ENCODE measurements around the gene MAD1L1.
"Not testable (repeated sequence)": the region's sequence is repeated elsewhere in the genome, so short reads cannot be mapped to it uniquely, and the experiment has no call there.

Gene MAD1L1

DNA sequence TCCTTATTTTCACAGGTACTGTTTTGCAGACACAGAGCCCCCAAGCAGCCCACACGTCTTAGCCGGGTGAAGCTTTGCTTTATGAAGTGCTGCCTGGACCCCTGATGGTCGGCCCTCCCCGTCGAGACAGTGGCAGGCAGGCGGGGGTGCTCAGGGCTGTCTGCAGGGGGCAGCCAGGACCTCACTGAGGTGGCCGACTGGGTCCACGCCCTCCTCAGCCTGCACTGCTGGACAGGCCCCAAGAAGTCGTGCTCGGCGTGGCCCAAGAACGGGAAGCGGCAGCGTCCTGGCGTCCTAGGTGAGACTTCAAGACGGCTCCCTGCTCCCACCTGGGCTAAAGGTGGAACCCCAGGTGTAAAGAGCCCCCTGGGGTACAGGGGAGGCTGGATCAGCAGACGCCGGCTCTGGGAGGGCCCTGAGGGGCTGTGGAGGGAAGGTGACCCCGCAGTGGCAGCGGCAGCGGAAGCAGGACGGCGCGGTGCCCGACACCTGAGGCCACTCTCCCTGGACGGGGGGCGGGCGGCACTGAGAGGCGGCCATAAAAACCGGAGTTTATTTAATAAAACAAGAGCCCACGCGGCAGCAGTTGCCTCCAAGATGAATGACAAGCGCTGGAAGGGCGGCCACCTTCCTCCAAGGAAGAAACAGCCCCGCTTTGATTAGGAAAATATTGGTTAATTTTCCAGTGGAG, 383.2 kb downstream of the MAD1L1 start:
- in situ Hi-C loops (cut with MboI; ENCODE audit: low sequenced_read_pairs): no loop called here

DNA sequence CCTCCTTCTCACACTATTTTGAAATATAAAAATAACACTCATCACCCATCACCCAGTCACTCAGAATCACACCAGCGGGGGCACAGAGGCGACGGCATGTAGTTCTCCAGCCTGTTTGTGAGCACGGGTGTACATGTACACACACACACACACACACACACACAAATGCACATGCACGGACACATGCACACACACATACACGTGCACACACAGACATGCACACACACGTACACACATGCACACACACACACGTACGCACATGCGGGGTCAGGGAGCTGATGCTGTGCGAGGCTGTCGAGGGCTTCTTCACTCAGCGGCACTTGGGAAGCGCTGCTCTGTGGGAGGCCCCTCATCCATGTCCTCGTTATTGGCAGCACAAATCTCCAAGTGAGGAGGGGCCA, 383.8 kb downstream of the MAD1L1 start:
- in situ Hi-C loops (cut with MboI; ENCODE audit: low sequenced_read_pairs): no loop called here

DNA sequence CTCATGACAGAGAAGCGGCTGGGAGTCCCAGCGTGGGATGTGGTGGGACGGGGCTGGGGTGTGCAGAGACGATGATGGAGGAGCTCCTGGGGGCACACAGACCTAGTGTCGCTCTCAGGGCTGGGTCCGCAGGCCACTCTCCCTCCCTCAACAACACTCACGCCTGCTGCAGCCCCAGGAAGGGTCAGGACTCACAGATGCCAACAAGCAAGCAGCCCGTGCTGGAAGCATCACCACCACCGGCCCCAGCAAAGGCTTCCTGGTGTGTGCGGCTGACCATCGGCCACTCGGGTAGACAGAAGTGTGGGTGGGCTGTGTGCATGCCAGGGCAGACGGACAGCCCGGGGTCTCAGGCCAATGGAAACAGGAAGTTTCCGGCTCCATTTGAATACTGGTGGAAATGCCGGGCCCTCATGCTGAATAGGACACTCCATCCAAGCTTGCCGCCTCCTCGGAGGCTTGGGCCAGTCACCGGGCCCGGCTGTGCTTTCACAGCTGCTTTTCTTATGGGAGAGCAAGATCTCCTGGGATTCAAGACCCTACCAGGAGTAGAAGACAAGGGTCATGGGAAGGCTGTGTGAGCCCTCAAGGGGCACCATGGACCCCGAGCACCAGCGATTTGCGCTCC, 384.6 kb downstream of the MAD1L1 start:
- in situ Hi-C loops (cut with MboI; ENCODE audit: low sequenced_read_pairs): no loop called here

DNA sequence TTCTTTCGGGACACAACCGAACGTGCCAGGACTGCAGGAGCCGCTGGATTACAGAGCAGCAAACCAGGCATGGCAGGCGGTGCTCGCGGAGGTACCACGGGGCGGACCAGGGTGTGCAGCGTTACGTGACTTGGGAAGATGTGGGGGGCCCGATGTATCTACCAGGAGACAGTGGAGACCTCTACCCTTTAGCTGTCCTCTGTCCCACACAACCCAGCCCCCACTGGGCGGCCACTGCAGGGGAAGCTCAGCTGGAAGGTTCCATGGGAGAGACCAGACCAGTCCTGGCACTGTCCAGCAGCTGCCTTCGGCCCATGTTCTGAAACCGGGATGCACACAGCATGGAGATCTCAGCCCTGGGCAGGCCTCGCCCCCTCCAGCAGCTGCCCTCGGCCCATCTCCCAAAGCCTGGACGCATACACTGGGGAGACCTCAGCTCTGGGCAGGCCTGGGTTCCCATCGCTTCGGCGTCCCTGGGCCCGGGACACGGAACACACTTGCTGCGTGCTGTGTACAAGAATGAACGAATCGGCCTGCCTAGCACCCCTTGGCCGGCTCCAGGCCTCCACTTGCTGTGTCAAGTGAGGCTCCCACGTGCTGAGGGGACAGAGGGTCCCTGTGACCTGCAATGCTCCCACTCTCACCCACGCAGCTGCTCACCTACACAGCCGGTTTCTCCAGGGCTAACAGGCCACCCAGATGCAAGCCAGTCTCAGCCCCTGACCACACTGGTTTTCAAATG, 385.3 kb downstream of the MAD1L1 start:
- in situ Hi-C loops (cut with MboI; ENCODE audit: low sequenced_read_pairs): no loop called here

DNA sequence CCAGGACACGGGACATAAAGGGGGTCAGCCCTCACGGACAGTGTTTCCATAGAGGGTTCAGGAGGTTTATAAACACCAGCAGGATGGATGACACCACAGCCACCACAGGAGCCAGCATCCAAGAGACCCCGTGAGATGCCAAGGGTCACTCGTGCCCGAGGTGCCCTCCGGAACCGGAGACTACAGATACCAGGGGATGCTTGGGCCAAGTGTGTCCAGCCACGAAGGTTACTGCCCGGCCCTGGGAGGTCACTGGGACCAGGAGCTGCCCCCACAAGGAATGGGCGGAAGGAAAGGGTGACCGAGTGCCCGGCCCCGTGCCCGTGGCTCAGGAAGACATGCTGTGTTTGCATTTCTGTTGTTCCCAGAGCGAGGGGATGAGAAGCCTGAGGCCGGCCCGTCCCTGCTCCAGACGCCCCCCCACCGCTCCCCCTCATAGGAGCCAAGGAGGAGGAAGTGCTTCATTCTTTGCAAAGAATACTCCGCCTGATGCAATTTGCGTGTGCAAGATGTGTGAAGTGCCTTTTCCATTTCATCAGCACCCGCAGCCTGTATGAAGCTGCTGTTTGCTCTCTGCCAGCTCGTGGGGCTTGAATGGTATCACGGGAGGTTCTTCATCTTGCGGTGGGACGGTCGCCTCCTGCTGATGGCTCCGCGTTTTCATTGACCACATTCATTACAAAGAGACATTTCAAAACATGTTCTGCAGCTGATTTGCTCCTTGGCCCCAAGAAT, 386.2 kb downstream of the MAD1L1 start:
- in situ Hi-C loops (cut with MboI; ENCODE audit: low sequenced_read_pairs): no loop called here

DNA sequence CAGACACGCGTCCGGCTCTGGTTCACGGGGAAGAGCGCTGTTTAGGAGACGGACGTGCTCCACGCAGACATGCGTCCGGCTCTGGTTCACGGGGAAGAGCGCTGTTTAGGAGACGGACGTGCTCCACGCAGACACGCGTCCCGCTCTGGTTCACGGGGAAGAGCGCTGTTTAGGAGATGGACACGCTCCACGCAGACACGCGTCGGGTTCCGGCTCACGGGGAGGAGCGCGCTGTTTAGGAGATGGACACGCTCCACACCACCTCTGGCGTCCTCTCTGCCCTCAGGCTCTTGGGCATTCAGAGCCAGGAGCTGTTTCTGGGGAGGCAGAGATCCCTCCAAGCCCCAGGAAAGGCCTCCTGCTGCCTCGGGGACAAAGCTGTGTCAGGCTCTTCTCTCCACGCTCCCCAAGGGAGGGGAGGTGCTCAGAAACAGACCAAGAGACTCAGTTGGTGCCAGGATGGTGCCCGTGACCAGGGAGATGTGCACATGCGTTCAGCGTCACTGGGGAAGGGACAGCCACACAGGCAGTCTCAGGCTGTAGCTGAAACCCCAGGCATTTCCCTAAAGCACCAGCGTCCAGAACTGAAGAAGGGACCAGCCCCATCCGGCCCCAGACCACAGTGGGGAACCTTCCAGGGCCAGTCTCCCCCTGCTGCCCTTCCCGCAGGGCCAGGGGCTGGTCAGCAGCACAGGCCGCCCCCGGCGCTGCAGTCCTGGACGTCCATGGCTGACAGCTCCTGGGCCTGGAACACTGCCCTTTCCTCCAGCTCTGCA, 387.0 kb downstream of the MAD1L1 start:
- in situ Hi-C loops (cut with MboI; ENCODE audit: low sequenced_read_pairs): no loop called here

DNA sequence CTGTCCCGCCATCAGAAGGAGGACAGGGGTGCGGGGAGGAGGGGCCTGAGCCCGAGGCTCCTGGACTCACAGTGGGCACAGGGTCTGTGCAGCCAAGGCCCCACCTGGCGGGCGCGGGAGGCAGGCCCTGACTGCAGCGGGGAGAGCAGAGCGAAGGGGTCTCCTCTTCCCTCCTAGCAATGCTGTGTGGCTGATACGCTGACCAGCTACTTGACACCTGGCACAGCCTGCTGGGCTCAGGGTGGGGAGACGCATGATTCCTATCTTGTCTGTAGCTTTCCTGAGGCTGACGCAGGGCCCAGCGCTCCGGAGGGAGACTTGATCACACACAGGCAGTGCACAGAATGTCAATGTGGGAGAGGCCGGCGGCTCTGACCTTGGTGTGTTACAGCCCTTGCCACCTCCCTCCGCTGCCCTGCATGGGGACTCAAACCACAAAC, 387.8 kb downstream of the MAD1L1 start:
- in situ Hi-C loops (cut with MboI; ENCODE audit: low sequenced_read_pairs): no loop called here

DNA sequence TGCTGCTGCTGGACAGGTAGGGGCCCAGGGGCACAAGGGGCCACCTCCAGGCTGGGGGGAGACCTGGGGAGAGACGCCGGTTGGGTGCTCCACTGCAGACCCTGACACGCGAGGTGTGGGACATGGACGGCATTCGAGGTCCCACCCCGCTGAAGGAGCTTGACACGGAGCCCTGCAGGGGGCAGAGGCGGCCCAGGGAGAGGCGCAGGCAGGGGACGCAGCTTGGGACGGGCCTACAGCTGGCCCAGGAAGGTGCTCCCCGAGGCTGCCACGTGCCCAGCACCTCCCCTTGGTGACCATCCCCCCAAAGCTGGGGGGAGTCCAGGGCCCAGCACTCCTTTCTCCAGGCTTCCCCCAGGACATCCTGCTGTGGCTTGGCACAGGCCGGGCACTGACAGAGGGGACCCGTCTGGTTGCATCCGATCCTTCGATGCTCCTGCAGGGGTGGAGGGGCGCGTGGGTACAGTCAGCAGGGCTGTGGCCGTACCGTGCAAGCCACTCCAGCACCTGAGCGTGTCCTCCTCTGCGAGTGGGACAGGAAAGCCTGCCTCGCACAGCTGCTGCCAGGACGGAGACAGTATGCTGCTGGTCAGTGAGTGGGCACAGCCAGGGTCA, 388.3 kb downstream of the MAD1L1 start:
- in situ Hi-C loops (cut with MboI; ENCODE audit: low sequenced_read_pairs): no loop called here

DNA sequence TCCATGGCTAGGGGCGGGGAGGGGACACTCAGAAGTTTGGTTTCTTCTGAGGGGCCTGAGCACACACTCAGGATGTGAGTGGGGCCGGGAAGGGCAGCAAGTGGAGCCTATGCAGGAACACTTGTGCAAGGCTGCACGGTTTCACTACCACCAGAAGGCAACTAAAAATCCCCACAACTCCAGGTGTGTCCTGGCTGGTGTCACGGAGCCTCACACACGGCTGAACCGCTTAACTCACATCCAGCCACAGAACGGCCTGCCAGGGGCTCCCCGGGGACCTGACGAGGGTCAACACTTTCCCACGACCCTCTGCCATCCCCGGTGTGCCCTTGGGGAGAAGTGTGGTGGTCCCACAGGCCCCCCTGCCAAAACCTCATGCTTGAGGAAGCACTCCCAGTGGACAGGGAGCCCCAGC, 388.8 kb downstream of the MAD1L1 start:
- in situ Hi-C loops (cut with MboI; ENCODE audit: low sequenced_read_pairs): no loop called here

DNA sequence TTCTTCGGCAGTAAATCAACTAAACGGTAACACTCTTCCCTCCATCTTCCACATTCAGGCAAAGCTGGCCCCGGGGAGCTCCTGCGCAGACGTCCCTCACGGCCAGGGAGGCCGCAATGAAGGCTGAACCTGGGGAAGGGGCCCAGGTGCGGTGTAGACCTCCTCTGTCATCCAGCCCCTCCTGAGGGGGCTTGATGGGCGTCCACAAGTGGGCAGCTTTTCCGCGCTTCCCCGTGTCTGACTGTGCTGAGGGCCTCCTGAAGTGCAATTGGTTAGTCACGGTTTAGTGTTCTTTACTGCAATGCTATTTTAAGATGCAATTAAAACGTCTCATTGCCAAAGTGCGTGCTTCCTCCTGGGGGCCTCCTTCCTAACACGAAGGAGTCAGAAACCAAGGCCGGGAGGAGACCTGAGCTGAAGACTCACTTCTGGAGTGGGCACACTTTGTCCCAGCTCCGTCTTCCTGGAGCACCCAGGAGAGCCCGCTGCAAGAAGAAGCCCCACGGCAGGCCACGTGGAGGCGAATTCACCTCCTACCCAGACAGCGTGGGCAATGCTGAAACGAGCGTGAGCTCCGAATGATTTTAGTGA, 389.4 kb downstream of the MAD1L1 start:
- in situ Hi-C loops (cut with MboI; ENCODE audit: low sequenced_read_pairs): no loop called here

DNA sequence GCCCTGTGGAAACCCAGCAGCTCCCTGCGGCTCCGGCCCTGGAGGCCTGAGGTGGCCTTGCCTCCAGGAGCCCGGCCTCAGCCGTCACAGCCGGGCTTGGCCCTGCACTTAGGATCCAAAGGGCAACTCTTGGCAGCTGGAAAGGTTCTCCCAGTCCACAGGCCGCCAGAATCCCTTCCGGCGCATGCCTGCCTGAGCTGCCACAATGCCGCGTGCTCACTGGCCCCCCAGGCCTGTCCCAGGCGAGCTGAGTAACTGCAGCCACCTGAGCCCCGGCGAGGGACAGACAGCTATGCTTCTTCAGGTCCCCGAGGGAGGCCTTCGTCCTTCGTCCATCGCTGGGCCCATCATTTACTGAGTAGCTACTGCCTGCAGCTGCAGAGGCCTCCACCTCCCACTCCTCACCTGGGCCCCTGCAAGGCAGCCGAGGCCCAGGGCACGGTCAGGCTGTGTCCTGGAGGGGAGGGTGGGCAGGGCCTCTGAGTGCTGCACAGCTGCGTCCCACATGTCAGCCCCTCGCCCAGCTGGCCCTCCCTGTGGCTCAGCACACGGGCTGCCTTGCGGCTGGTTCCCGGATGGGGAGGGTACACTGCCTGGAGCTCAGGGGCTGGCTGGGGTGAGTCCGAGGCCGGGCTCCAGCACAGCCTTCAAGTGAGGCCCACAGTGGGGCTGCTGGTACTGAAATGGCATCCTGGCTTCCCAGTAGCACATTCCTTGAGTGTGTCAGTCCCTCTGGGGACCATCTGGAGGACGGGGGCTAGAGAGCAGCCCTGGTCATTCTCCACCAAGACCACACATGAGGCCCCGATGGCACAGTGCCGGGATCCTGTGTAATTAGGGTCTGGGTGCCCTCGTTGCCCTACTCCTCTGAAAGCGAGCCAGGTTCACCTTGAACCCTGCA, 390.2 kb downstream of the MAD1L1 start:
- in situ Hi-C loops (cut with MboI; ENCODE audit: low sequenced_read_pairs): no loop called here

DNA sequence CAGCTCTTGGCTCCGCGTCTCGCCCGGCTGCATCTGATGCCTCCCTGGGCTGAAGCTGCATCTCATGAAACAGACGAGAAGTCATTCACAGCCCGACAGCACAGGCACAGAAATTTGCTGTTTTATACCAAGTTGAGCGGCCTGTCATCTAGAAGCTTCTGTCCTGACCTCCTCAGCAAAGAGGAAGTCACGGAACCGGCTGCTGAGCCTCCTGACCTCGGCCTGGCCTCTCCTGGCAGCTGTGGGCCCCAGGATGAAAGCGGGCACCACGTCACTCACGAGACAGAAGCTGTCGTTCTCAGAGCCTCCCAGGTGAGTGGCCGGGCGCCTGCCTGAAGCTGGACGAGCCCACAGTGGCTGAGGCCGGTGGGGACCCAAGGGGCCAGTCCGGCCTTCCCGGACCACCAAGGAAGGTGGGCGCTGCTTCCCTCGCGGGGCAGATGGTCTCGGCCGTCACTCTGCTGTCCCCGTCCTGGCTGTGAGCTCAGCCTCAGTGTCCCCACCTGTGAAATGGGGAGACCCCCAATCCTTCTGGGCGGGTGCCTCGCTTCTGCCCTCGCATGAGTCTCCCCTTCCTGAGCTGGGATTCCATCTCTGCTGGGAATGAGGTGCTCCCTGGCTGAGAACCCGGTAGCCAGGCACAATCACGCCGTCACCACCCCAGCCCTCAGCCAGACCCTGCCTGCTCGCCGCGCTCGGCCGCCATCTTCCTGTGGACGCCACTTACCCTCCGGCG, 391.3 kb downstream of the MAD1L1 start:
- in situ Hi-C loops (cut with MboI; ENCODE audit: low sequenced_read_pairs): not testable (repeated sequence)

DNA sequence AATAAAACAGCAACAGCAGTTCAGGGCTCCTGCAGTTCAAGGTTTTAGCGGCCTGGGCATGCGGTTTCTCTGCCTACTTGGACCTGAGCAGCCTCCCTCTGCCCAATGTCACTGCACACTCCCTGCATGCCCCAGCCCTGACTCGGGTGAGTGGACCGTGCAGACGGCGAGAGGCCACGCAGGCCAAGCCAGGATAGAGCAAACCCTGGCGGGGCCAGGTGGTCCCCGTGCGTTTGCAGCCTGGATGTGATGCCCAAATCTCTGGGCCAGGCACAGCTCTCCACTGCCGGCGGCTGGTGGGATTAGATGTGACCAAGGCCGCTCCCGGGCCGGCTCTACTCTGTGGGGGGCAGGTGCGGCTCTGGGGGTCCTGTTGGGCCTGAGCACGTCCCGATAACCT, 392.0 kb downstream of the MAD1L1 start:
- in situ Hi-C loops (cut with MboI; ENCODE audit: low sequenced_read_pairs): not testable (repeated sequence)

DNA sequence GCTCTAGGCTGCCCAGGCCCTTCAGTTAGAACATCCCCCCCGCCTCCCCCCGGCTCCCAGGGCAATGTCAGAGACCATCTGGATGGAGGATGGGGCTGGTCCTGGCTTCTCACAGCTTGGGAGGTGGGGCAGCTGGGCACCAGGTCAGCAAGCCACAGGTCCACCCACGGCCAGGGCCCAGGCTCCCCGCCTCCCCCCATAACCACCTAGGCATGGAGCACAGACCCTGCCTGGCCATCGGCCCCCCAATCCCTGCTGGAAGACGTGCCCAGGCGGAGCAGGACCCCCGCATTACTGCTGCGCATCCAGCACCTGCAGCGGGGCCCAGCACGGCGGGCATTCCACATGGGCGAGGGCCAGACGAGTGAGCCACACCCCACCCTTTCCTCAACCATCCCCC, 393.0 kb downstream of the MAD1L1 start:
- in situ Hi-C loops (cut with MboI; ENCODE audit: low sequenced_read_pairs): no loop called here

DNA sequence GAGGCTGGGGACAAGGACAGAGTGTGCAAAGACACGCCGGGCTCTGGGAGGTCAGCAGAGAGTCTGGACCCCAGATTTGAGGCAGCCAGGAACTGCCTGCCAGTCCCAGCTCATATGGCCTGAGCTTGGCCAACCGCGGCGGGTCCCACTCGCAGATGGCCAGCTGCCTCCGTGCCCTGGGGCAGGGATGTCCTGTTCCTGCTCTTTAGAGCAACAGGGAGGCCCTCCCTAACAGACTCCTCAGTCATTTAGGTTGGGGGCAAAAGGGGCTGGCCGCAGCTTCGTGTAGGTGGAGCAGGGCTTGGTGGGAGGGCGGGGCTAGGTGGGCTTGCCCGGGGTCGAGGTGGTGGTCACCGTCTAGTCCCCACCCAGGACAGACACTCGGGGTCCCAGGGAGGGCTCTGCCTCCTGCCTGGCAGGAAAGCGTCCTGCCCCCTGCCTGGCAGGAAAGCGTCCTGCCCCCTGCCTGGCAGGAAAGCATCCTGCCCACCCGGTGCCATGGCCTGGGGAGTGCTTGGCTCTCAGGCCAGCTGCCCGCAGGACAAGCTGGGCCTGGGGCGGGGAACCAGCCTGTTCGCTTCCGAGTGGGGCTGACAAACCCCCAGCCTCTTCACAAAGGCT, 393.7 kb downstream of the MAD1L1 start:
- in situ Hi-C loops (cut with MboI; ENCODE audit: low sequenced_read_pairs): not testable (repeated sequence)

DNA sequence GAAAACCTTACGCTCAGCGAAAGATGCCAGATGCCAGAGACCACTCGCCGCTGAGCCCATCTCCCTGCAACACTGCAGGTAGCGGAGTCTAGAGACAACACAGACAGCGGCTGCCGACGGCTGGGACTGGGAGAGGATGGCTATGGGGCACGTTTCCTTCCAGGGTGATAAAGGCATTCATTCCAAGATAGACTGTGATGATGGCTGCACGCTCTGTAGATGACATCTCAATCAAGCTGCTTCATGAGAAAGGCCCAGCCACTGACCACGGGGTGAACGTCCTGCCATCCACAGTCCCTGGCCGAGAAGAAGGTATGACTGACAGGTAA, 394.2 kb downstream of the MAD1L1 start:
- in situ Hi-C loops (cut with MboI; ENCODE audit: low sequenced_read_pairs): not testable (repeated sequence)

DNA sequence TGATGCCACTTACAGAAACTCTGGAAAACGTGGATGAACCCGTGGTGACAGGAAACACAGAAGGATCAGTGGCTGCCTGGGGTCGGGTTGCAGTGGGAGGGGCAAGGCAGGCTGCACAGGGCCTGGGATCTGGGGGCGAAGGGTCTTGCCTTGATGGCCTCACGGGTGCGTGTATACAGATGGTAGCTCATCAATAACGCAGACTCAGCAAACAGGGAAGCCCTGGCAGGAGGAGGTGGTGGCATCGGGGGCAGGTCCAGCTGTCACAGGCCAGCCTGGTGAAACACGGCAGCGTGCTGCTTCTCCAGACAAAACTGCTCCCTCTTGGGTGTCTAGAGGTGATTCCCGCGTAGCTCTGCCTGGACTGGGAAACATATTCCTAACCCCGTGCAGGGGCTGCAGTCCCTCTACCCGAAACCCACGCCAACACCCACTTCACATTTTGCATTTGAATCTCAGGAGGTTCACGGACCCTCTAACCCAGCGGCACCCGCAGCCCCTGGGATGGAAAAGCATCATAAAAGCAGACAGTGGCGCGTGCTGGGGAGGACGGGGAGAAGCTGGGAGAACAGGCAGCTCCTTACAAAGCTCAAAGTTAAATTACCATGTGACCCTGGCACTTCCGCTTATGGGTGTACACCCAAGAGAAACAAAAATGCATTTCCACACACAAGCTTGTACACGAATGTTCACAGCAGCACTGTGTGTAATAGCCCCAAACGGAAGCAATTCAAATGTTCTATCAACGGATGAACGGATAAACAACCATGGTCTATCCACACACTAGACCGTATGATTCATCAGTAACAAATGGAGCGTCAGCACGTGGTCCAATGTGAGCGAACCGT, 394.8 kb downstream of the MAD1L1 start:
- in situ Hi-C loops (cut with MboI; ENCODE audit: low sequenced_read_pairs): not testable (repeated sequence)

Data from HL-60/S4 treated with retinoic acid at 250 ng/mL for 4 days and 3 days (cell line).